Heart left ventricle (tissue), 13 donors: ENCODE results near the gene SCD.

Experiments used
- POLR2A ChIP-seq, 2 donors: fragments of 450-650 bp; IDR thresholded peaks; one replicate each; pipeline ENCODE4 v1.6.1; 2017; ENCODE audit warnings: antibody characterized with exemption in 2 of 2, mild to moderate bottlenecking in 2 of 2, moderate library complexity in 2 of 2
- TF ChIP-seq, protein P1 (sequence below), 12 donors: fragments of 200-600 bp; sonication (generic) in 4 of 12; IDR thresholded peaks; one replicate each; pipeline versions ENCODE4 v1.5.0 to v1.8.0; 2018 to 2022; ENCODE audit warnings: antibody characterized with exemption in 12 of 12, mild to moderate bottlenecking in 5 of 12
- donor health status: ischemic (EF 13 %, LVEDD 7.1; RV severe dilation, severe dysfunction).
- donor health status: DM: no; HTN: yes; CAD: no.
- donor health status: DM: no; HTN: no; CAD: no.
- donor health status: ischemic (EF 25% LVEDD 6.9; RV normal size, moderate dysfunction).
- donor health status: ischemic (EF 25% LVEDD 5.7; RV mildly dilated, moderate dysfunction).
- donor health status: ischemic (EF 35%, LVEDD 5.7; RV mildly dilated, moderate dysfunction).
- donor health status: nonischemic (EF 11% LVEDD 7.7; RV severe dilation, severe dysfunction).
- donor health status: DM: yes; HTN: yes; CAD: no.
- donor health status: PGD.
- donor health status: ischemic (EF 29% LVEDD 5.4; RV normal size, mild dysfunction).
- donor health status: nonischemic (EF 23%, LVEDD 6.1; RV moderate dilation, normal function).

DNA sequence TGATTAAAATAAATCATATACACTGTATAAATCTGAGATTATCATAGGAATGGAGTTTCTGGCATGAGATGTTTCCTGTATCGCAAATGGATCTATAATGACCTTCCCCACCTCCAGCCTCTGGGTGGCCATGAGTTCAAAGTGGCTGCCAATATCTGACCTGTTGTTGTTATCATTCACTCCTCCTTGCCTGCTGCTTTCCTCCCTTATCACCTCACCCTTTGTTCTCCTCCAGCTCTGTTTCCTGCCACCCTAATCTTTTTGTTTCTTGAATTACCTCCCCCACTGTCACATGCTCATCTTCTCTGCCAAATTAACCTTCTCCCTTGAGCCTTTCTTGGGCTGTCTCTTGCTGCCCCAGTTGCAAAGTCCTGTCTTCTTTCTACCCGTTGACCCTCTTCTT is 12.0 kb downstream of the SCD start:
- TF ChIP-seq, protein P1, sequence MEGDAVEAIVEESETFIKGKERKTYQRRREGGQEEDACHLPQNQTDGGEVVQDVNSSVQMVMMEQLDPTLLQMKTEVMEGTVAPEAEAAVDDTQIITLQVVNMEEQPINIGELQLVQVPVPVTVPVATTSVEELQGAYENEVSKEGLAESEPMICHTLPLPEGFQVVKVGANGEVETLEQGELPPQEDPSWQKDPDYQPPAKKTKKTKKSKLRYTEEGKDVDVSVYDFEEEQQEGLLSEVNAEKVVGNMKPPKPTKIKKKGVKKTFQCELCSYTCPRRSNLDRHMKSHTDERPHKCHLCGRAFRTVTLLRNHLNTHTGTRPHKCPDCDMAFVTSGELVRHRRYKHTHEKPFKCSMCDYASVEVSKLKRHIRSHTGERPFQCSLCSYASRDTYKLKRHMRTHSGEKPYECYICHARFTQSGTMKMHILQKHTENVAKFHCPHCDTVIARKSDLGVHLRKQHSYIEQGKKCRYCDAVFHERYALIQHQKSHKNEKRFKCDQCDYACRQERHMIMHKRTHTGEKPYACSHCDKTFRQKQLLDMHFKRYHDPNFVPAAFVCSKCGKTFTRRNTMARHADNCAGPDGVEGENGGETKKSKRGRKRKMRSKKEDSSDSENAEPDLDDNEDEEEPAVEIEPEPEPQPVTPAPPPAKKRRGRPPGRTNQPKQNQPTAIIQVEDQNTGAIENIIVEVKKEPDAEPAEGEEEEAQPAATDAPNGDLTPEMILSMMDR (IDR thresholded peaks at IDR 0.05), result no peak
- no peak for TF ChIP-seq POLR2A (IDR thresholded peaks at IDR 0.05)
